ENCODE results near the gene CDR2L.

CDR2L gene

GRCh38 chr17:74987418-74987908 is at the start of gene CDR2L:
Gene CDR2L, plus strand, starts transcription at chr17:74987632. Its CDS starts 412 bp downstream, at chr17:74988044.
- Histone ChIP-seq H3K4me3 (peak within 1 kb of the TSS; percentile 65 to 97), H3K36me3 (no peaks in the 10 kb centered on the region), H3K9me3 (no peaks in the 10 kb centered on the region), H3K4me1 (peaks cover 0 to 32% (median 23%) of the 10 kb centered on the region in 4 donors), H3K27me3 (no peaks in the 10 kb centered on the region), H3K27ac (peak within 1 kb of the TSS; percentile 93 to 95)
- peak in 1 of 2 experiments; percentile 2 for TF ChIP-seq CTCF (IDR thresholded peaks at IDR 0.05)
- intact Hi-C loops (cut with DNase I; ENCODE audit: low total_unique reads) = loop anchor here (5.0 kb wide), 1 partner anchor 45 kb away; no protein-coding TSS in a partner anchor
- DNase-seq = peak; percentile 98 to 99

- Histone ChIP-seq H3K9me3 (no peaks in the 10 kb centered on the region), H3K27me3 (peaks cover 0 to 92% of the 10 kb centered on the region in 2 donors), H3K4me1 (peaks cover 0 to 13% (median 6%) of the 10 kb centered on the region in 4 donors), H3K4me3 (no peak overlapping the region), H3K27ac (no peak overlapping the region), H3K36me3 (no peaks in the 10 kb centered on the region)
- DNase-seq = no peak
- TF ChIP-seq CTCF (IDR thresholded peaks at IDR 0.05) = no peak
- intact Hi-C loops (cut with DNase I; ENCODE audit: low total_unique reads) = no loop called here
These were observed 49.1 kb upstream of the CDR2L start for GRCh38 chr17:74938194-74938950.

- no peak for TF ChIP-seq CTCF (IDR thresholded peaks at IDR 0.05)
- DNase-seq = no peak
- intact Hi-C loops (cut with DNase I; ENCODE audit: low total_unique reads) = no loop called here
- H3K36me3 ChIP-seq = no peaks in the 10 kb centered on the region
- H3K9me3 ChIP-seq = no peaks in the 10 kb centered on the region
- peaks cover 0 to 92% of the 10 kb centered on the region in 2 donors for H3K27me3 ChIP-seq
- no peak overlapping the region for H3K27ac ChIP-seq
- H3K4me3 ChIP-seq = no peak overlapping the region
- H3K4me1 ChIP-seq = peaks cover 0 to 13% (median 6%) of the 10 kb centered on the region in 4 donors
These were observed 47.9 kb upstream of the CDR2L start for GRCh38 chr17:74939534-74939933.

- H3K36me3 ChIP-seq = no peaks in the 10 kb centered on the region
- no peak for TF ChIP-seq CTCF (IDR thresholded peaks at IDR 0.05)
These were observed 46.2 kb upstream of the CDR2L start for GRCh38 chr17:74941128-74941725.

GRCh38 chr17:74943808-74944522 is 43.5 kb upstream of the CDR2L start:
- no peak for DNase-seq
- Histone ChIP-seq H3K4me3 (no peak overlapping the region), H3K4me1 (no peaks in the 10 kb centered on the region), H3K9me3 (no peaks in the 10 kb centered on the region), H3K27ac (no peak overlapping the region), H3K36me3 (no peaks in the 10 kb centered on the region), H3K27me3 (peaks cover 0 to 71% of the 10 kb centered on the region in 2 donors)
- intact Hi-C loops (cut with DNase I; ENCODE audit: low total_unique reads) = no loop called here
- TF ChIP-seq CTCF (IDR thresholded peaks at IDR 0.05) = no peak

More at GRCh38 chr17:74941128-74941725, 46.2 kb upstream of the CDR2L start:
- Histone ChIP-seq H3K4me1 (peaks cover 0 to 2% (median 1%) of the 10 kb centered on the region in 4 donors), H3K4me3 (no peak overlapping the region), H3K9me3 (no peaks in the 10 kb centered on the region), H3K27ac (no peak overlapping the region), H3K27me3 (peaks cover 0 to 75% of the 10 kb centered on the region in 2 donors)
- intact Hi-C loops (cut with DNase I; ENCODE audit: low total_unique reads) = no loop called here
- DNase-seq = no peak
